Endometrial microvascular endothelial cells (primary cell): ENCODE data around the gene MUC2. TPM values are rescaled to one million over a fixed set of nuclear protein-coding genes. Genes with fewer than 3 reads are reported as not detected.

ENCODE experiments used
- in situ Hi-C: cut with HindIII; loops from 2 replicates; pipeline ENCODE4 v1.10.0; 2017; ENCODE audit warnings: low sequenced_read_pairs, low pct_unique_long_range_greater_than_20kb; ENCODE audit errors: inconsistent ontology term
- total RNA-seq: library from RNA; depleted of rRNA; stranded (reverse); fragments of >200 nt; gene quantifications from one replicate; pipeline ENCODE4 v1.2.3, GENCODE V29; 2015; ENCODE audit errors: inconsistent ontology term

The MUC2 gene
- total RNA-seq, 1 donor from 2014 or later: not detected

DNA sequence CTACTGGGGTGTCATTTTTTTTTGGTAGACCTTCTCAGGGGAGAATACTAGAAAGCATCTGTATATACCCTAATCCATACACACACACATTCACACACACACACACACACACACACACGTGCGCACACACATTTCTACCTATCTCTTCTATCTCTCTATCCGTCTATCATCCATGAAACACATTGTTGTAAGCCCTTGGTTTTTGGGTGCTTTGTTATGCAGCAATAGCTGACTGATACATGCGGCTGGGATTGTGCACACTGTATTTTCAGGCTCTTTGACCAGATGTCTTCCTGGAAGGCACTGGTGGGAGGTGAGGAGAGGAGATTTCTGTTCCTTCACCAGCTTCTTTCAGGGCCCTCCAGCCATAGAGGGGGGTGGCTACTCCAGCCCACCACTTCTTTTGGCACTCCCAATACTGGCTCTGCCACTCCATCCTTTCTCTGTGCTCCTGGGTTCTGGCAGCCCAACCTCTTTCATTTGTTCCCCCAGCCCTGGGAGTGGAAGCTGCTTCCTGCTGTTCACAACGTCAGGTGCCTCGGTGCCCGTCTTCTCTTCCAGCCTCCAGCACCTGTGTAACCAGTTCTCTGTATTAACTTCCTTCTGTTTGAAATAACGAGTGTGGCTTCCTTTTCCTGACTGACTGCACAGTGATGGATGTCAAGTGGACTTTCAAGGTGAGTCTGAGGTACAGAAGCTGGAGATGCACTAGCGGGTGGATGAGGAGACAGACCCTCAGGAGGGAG, 12.4 kb upstream of the MUC2 start:
- in situ Hi-C loops: loop anchor here (25.0 kb wide), 1 partner anchor 150 kb away; the partner anchor contains the start of gene CHID1

GRCh38 chr11:1064167-1064566, 10.5 kb upstream of the MUC2 start:
- in situ Hi-C loops: loop anchor here (25.0 kb wide), 1 partner anchor 152 kb away; the partner anchor contains the start of gene CHID1

DNA sequence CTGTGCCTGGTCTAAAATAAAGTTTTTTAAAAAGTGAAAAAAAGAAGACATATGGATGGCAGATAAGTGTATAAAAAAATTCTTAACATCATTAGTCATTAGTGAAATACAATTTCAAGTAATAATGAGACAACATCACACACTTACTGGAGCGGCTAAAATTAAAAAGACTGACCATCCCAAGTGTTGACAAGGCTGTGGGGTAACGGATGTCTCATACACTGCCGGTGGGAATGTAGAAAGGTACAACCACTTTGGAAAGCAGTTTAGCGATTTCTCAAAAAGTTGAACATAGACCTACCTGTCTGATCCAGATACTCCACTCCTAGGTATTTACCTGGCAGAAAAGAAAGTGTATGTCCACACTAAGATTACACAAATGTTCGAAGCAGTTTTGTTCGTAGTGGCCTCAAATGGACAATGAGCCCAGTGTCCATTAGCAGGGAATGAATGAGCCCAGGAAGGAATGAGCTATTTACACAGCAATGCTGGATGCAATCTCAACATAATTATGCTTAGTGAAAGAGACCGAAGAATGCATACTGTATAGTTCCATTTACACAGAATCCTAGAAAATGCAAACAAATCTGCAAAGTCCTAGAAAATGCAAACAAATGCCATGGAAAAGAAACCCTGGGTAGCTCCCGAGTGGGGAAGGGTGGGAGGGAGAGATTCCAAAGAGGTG, 6.7 kb upstream of the MUC2 start:
- in situ Hi-C loops: loop anchor here (25.0 kb wide), 1 partner anchor 156 kb away; the partner anchor contains the start of gene CHID1

DNA sequence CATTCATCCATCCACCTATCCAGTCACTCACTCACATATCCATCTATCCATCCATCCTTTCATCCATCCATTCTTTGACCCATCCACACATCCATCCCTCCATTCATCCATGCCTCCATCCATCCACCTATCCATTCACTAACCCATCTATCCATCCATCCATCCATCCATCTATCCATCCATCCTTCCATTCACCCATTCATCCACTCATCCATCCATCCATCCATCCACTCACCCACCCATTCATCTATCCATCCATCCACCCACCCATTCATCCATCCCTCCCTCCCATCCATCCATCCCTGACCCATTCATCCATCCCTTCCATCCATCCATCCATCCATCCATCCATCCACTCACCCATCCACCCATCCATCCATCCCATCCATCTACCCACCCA, 4.9 kb upstream of the MUC2 start:
- in situ Hi-C loops: loop anchor here (25.0 kb wide), 1 partner anchor 157 kb away; the partner anchor contains the start of gene CHID1

DNA sequence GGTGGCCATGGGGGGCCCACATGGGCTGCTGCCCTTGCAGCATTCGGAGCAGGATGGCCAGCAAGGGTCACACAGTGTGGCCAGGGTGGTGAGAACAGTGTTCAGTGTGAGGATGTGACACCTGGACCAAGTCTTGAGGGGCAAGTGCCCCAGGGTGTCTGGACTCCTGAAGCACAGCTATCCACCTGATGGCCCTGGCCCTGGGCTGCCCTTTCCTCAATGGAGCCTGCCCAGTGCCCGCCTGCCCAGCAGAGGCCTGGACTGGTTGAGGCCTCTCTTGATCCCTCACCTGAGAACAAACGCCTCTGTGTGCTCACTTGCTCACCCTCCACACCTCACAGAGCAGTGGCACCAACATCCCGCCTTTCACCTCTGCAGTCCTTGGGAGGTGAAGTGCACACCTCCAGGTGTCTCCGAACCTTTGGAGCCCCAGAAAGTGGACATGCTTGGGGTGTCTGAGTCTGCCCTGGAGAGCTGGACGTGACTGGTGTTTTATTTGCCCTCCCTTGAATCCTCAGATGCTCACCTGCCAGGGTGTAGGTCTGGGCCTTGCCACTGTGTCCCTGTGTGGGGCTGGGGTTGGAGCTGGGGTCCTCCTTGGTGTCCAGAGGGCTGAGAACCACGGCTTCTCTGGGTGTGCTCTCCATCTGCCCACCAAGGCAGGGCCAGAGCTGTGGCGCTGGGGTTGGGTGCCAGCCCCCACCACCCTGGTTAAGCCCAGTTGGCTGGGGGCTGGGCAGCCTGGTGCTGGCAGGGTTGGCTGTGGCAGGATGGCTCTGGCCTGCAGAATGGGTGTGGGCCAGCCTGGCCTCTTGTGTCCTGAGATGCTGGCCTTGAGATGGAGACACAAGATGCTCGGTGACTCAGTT, 3.8 kb upstream of the MUC2 start:
- in situ Hi-C loops: loop anchor here (25.0 kb wide), 1 partner anchor 159 kb away; the partner anchor contains the start of gene CHID1

DNA sequence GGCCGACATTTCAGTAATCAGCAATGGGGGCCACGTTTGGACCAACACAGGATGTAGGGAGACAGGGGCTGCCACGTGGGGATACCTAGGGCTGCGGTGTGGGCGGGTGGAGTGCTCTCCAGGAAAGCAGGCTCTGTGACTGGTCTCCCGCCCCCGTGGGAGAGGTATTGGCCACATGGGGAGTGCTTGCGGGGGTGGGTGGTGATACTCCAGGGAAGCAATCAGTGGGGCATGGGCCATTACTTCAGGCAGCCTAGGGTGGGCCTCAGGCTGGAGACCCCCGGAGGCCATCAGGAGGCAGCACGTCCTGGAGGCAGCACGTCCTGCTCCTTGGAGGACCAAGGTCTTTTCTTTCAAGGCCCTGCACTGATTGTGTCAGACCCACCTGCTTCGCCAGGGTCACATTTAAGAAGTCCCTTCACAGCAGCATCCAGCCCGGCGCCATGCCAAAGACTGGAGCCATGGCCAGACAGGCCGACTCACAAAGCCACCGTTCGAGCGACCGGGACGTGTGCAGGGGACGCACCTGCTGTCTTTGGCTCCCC, 3.0 kb upstream of the MUC2 start:
- in situ Hi-C loops: loop anchor here (25.0 kb wide), 1 partner anchor 159 kb away; the partner anchor contains the start of gene CHID1

GRCh38 chr11:1072116-1072820, 2.4 kb upstream of the MUC2 start:
- in situ Hi-C loops: loop anchor here (25.0 kb wide), 1 partner anchor 160 kb away; the partner anchor contains the start of gene CHID1

- in situ Hi-C loops: loop anchor here (25.0 kb wide), 1 partner anchor 161 kb away; the partner anchor contains the start of gene CHID1
These were observed 1.8 kb upstream of the MUC2 start for GRCh38 chr11:1072821-1073231.

- in situ Hi-C loops: loop anchor here (25.0 kb wide), 1 partner anchor 161 kb away; the partner anchor contains the start of gene CHID1
These were observed 1.4 kb upstream of the MUC2 start for GRCh38 chr11:1073261-1073724.

GRCh38 chr11:1073851-1074243, 827 bp upstream of the MUC2 start:
- in situ Hi-C loops: loop anchor here (25.0 kb wide), 1 partner anchor 162 kb away; the partner anchor contains the start of gene CHID1

DNA sequence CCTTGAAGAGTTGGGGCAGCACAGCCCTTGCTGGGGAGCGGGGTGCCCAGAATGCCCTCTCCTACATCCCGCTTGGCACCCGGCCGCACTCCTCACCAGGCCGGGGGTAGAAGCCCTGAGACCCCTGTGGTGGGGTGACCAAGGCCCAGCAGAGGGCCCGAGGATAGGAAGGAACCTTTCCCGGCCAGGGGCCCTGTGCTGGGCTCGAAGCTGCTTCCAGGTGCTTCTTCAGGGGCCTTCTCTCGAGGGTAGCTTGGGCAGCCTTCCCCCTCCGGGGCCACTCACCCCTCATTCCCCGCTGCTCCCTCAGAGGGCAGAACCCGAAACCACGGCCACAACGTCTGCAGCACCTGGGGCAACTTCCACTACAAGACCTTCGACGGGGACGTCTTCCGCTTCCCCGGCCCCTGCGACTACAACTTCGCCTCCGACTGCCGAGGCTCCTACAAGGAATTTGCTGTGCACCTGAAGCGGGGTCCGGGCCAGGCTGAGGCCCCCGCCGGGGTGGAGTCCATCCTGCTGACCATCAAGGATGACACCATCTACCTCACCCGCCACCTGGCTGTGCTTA, 752 bp downstream of the MUC2 start:
- in situ Hi-C loops: no loop called here

GRCh38 chr11:1076061-1076665, 1.5 kb downstream of the MUC2 start:
- in situ Hi-C loops: no loop called here

DNA sequence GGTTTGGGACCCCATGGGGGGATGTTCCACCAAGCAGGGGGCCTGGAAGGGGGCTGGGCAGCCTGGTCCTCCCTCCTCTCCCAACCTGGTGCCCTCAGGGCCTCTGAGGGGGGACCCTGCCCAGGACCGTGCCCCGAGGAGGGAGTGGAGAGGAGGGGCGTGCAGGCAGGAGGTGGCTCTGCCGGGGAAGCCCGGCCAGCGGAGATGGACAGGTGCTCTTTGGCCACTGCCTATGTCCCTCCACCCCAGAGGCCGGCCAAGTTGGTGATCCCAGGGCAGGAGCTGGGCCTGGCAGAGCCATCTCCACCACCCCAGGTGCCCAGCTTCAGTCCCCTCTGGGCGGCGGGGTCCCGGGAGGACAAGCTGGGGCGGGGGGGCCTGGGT, 2.4 kb downstream of the MUC2 start:
- in situ Hi-C loops: no loop called here

DNA sequence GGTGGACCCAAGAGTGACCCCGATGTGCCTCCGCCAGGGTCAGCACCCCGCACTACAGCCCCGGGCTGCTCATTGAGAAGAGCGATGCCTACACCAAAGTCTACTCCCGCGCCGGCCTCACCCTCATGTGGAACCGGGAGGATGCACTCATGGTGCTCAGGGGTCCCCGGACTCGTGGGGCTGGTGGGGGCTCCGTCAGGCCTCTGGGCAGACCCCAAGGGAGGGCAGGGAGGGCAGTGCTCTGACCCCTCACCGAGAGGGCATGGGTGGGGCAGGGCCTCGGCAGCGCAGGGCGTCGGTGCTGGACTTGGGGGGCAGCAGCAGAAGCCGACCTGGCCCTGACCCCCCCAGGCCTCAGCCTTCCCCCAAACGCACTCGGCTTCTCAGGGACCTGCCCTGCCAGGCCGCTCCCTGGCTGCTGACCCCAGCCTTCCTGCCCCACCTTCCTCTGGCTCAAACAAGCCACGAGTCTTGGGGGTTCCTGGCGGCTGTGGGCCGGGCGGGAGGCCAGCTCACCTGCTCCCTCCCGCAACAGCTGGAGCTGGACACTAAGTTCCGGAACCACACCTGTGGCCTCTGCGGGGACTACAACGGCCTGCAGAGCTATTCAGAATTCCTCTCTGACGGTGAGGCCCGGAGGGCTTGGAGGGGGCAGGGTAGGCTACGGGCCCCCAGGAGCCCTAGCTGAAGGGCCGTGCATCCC, 2.9 kb downstream of the MUC2 start:
- in situ Hi-C loops: no loop called here

DNA sequence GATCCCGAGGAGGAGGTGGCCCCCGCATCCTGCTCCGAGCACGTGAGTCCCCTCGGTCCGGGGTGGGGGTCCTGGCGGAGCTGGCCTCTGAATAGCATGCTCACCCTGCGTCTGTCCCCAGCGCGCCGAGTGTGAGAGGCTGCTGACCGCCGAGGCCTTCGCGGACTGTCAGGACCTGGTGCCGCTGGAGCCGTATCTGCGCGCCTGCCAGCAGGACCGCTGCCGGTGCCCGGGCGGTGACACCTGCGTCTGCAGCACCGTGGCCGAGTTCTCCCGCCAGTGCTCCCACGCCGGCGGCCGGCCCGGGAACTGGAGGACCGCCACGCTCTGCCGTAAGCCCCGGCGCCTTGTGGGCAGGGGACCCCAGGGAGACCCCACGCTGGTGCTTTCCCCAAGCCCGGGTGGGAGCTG, 3.5 kb downstream of the MUC2 start:
- in situ Hi-C loops: no loop called here

DNA sequence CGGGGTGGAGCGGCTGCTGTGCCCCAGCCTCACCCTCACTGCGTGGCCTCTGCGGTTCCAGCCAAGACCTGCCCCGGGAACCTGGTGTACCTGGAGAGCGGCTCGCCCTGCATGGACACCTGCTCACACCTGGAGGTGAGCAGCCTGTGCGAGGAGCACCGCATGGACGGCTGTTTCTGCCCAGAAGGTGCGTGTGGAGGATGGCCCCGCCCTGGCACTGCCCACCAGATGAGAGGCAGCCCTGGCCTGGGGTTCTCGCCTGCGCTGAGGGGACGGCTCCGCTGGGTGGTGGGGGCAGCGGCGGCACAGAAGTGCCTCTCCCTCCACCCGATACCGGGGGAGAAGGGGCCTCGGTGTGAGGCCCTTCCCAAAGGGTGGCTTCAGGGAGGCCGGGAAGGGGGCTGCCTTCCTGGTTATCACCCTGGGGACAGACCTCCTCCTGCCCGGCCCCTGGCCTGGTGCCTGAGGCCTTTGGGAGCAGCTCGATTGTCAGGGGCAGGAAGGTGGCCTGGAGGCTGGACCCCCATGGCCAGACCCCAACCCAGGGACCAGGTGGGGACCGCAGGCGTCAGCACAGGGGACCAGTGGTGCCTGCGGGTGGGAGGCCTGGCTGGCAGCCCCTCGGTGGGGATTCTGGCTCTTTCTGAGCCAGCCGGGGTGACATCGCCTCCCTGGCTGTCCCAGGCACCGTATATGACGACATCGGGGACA, 7.1 kb downstream of the MUC2 start:
- in situ Hi-C loops: no loop called here
